H9 (cell line): ENCODE measurements around the gene S100A3. TPM values are rescaled to one million over a fixed set of nuclear protein-coding genes. Genes with fewer than 3 reads are reported as not detected.
A peak's percentile ranks its signal among the peaks of the same experiment; 100 is the strongest.

Experiments
- DNase-seq: peaks from one replicate; pipeline ENCODE4 v3.0.0-alpha.2; 2017
- H2AFZ ChIP-seq: one replicate; pipeline ENCODE4 v1.6.1; 2013; ENCODE audit warnings: mild to moderate bottlenecking, low read length, control low read depth, moderate library complexity
- H2AK5ac ChIP-seq: 2 replicates; pipeline ENCODE4 v1.6.1; 2013; ENCODE audit warnings: low read length, control low read depth, mixed read lengths; ENCODE audit not compliant: insufficient read length
- H2BK120ac ChIP-seq: one replicate; pipeline ENCODE4 v1.6.1; 2013; ENCODE audit warnings: low read depth, mild to moderate bottlenecking, low read length, control low read depth, inconsistent platforms; ENCODE audit not compliant: poor library complexity, severe bottlenecking
- H2BK12ac ChIP-seq: 2 replicates; pipeline ENCODE4 v1.6.1; 2013; ENCODE audit warnings: low read length, control low read depth, mixed read lengths, low read depth; ENCODE audit not compliant: insufficient read length
- H2BK15ac ChIP-seq: 2 replicates; pipeline ENCODE4 v1.6.1; 2013; ENCODE audit warnings: low read depth, low read length, control low read depth
- H2BK20ac ChIP-seq: one replicate; pipeline ENCODE4 v1.6.1; 2013; ENCODE audit warnings: low read depth, mild to moderate bottlenecking, low read length, control low read depth, inconsistent platforms; ENCODE audit not compliant: poor library complexity, severe bottlenecking
- H2BK5ac ChIP-seq: 2 replicates; pipeline ENCODE4 v1.6.1; 2013; ENCODE audit warnings: low read length, control low read depth, mixed read lengths; ENCODE audit not compliant: insufficient read length
- H3K14ac ChIP-seq: 2 replicates; pipeline ENCODE4 v1.6.1; 2013; ENCODE audit warnings: low read length, control low read depth; ENCODE audit not compliant: insufficient read depth
- H3K18ac ChIP-seq: 2 replicates; pipeline ENCODE4 v1.6.1; 2013; ENCODE audit warnings: low read depth, mild to moderate bottlenecking, mixed read lengths, low read length, control low read depth; ENCODE audit not compliant: insufficient read length
- H3K23ac ChIP-seq: 2 replicates; pipeline ENCODE4 v1.6.1; 2013; ENCODE audit warnings: low read length, control low read depth, mixed read lengths, low read depth; ENCODE audit not compliant: insufficient read length
- H3K23me2 ChIP-seq: 2 replicates; pipeline ENCODE4 v1.6.1; 2013; ENCODE audit warnings: low read depth, mild to moderate bottlenecking, mixed read lengths, low read length, control low read depth; ENCODE audit not compliant: insufficient read length, poor library complexity, severe bottlenecking
- H3K27ac ChIP-seq: 2 replicates; pipeline ENCODE4 v1.5.1; 2013; ENCODE audit warnings: low read length, control low read depth, mixed read lengths, low read depth; ENCODE audit not compliant: insufficient read length
- H3K27me3 ChIP-seq: 2 replicates; pipeline ENCODE4 v1.6.1; 2013; ENCODE audit warnings: low read length, control low read depth, inconsistent platforms; ENCODE audit not compliant: insufficient read depth
- H3K4ac ChIP-seq: 2 replicates; pipeline ENCODE4 v1.6.1; 2013; ENCODE audit warnings: low read depth, mild to moderate bottlenecking, control low read depth, inconsistent platforms, low read length, moderate library complexity
- H3K4me1 ChIP-seq: 2 replicates; pipeline ENCODE4 v1.6.1; 2013; ENCODE audit warnings: low read length, control low read depth, inconsistent platforms; ENCODE audit not compliant: insufficient read depth
- H3K4me2 ChIP-seq: 2 replicates; pipeline ENCODE4 v1.6.1; 2013; ENCODE audit warnings: low read length, control low read depth, mixed read lengths; ENCODE audit not compliant: insufficient read length, insufficient read depth
- H3K56ac ChIP-seq: 2 replicates; pipeline ENCODE4 v1.6.1; 2013; ENCODE audit warnings: low read depth, mild to moderate bottlenecking, mixed read lengths, low read length, control low read depth; ENCODE audit not compliant: insufficient read length
- H3K79me1 ChIP-seq: 2 replicates; pipeline ENCODE4 v1.6.1; 2013; ENCODE audit warnings: low read depth, mild to moderate bottlenecking, moderate library complexity, low read length, control low read depth, inconsistent platforms; ENCODE audit not compliant: insufficient read depth, poor library complexity, severe bottlenecking
- H3K79me2 ChIP-seq: 2 replicates; pipeline ENCODE4 v1.6.1; 2013; ENCODE audit warnings: low read length, control low read depth, inconsistent platforms; ENCODE audit not compliant: insufficient read depth
- H3K9ac ChIP-seq: 2 replicates; pipeline ENCODE4 v1.6.1; 2013; ENCODE audit warnings: low read length, control low read depth, mixed read lengths; ENCODE audit not compliant: insufficient read length; ENCODE audit errors: extremely low read depth
- H3K9me3 ChIP-seq: one replicate; pipeline ENCODE4 v1.6.1; 2013; ENCODE audit warnings: low read depth, low read length, inconsistent platforms; ENCODE audit not compliant: control insufficient read depth
- H3T11ph ChIP-seq: one replicate; pipeline ENCODE4 v1.6.1; 2013; ENCODE audit warnings: mild to moderate bottlenecking, low read length, control low read depth, inconsistent platforms
- H4K20me1 ChIP-seq: one replicate; pipeline ENCODE4 v1.6.1; 2013; ENCODE audit not compliant: control insufficient read depth, insufficient read length, insufficient read depth
- H4K5ac ChIP-seq: 2 replicates; pipeline ENCODE4 v1.6.1; 2013; ENCODE audit warnings: low read depth, mild to moderate bottlenecking, mixed read lengths, low read length, control low read depth; ENCODE audit not compliant: insufficient read length
- H4K8ac ChIP-seq: replicated peaks from 2 replicates; pipeline ENCODE4 v1.6.1; 2013; ENCODE audit warnings: low read length, control low read depth, mixed read lengths, low read depth; ENCODE audit not compliant: insufficient read length
- H4K91ac ChIP-seq: 2 replicates; pipeline ENCODE4 v1.6.1; 2013; ENCODE audit warnings: low read depth, mild to moderate bottlenecking, moderate library complexity, mixed read lengths, low read length, control low read depth; ENCODE audit not compliant: insufficient read length
- H3K27ac Mint-ChIP-seq, 3 experiments: 2 replicates in 2 of 3; 3 replicates in 1 of 3; pipeline ENCODE4 v1.8.0; 2020 to 2021; ENCODE audit warnings: mixed read lengths in 3 of 3, mild to moderate bottlenecking in 1 of 3, moderate library complexity in 1 of 3
- H3K27me3 Mint-ChIP-seq: 2 replicates; pipeline ENCODE4 v1.8.0; 2021; ENCODE audit warnings: low read depth, mild to moderate bottlenecking, moderate library complexity, mixed read lengths
- H3K36me3 Mint-ChIP-seq, 3 experiments: 2 replicates in 2 of 3; 3 replicates in 1 of 3; pipeline ENCODE4 v1.8.0; 2020 to 2021; ENCODE audit warnings: low read depth in 3 of 3, mixed read lengths in 3 of 3; ENCODE audit not compliant: insufficient read depth in 1 of 3
- H3K4me1 Mint-ChIP-seq, 2 experiments: 2 replicates each; pipeline ENCODE4 v1.8.0; 2020; ENCODE audit warnings: mixed read lengths in 2 of 2
- H3K4me3 Mint-ChIP-seq, 2 experiments: 2 replicates in 1 of 2; 3 replicates in 1 of 2; pipeline ENCODE4 v1.8.0; 2020 to 2021; ENCODE audit warnings: mild to moderate bottlenecking in 2 of 2, mixed read lengths in 2 of 2, moderate library complexity in 1 of 2
- H3K9me3 Mint-ChIP-seq, 2 experiments: 2 replicates in 1 of 2; 3 replicates in 1 of 2; pipeline ENCODE4 v1.8.0; 2020; ENCODE audit warnings: mild to moderate bottlenecking in 2 of 2, mixed read lengths in 2 of 2, moderate library complexity in 1 of 2
- WGBS: extraction: QIAGEN DNeasy Blood & Tissue Kit; methylation state at CpG from one replicate; pipeline ENCODE4 v1.1.7; 2013; ENCODE audit warnings: missing lambda C conversion rate, low lambda C conversion rate, mixed read lengths; ENCODE audit not compliant: insufficient read length; ENCODE audit errors: extremely low coverage; 5-methylcytosine and 5-hydroxymethylcytosine counted together
- total RNA-seq: library from RNA; stranded (reverse); gene quantifications from 2 replicates; pipeline ENCODE4 v1.2.1, GENCODE V29; 2021
- TF ChIP-seq, protein P1 (sequence below): fragments of 200-600 bp; sonication (generic); conservative IDR thresholded peaks from 3 replicates; pipeline ENCODE4 v1.8.0; 2021; ENCODE audit warnings: antibody characterized with exemption, mild to moderate bottlenecking

The S100A3 gene
- total RNA-seq, 1 experiment from 2014 or later: not detected

DNA sequence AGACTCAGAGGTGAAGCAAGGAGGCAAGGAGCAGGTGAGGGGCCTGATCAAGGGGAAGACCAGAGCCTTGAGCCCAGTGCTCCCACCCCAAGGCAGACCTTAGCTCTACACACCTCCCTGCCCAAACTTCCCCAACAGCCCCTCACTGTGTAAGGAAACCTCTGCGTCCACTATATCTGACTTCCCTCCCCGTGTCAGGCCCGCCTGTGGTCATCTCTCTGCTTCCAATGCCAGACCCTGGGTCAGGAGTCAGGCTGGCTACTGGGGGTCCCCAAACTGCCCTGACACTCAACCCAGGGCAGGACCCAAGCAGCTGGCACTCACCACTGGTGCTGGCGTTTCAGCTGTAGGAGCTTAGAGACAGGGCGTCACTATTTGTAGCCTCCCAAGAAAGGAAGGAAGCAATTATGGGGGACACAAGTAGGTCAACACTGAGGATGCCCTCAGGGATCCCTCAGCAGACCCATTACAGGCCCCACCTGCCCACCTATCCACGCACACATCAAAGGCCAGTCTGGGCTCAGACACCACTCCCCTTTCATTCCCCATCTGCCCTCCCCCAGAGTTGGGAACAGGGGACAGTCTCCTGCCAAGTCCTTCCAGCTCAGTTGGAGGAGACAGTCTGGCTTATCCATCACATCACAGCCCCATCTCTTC lies 811 bp upstream of the S100A3 start:
- H3K9me3 ChIP-seq: no peaks in the 10 kb centered on the region
- H3K27ac ChIP-seq: no peak overlapping the region
- peak; percentile 17 for DNase-seq
- H2BK12ac ChIP-seq: no peak overlapping the region
- H3K79me2 ChIP-seq: no peaks in the 10 kb centered on the region
- no peak overlapping the region for H2AFZ ChIP-seq
- H3K18ac ChIP-seq: no peak overlapping the region
- Mint-ChIP-seq H3K27ac (peak overlapping the region in 1 of 3 experiments; percentile 46; a peak in 1 of 7 replicates), H3K4me3 (peak overlapping the region in 1 of 2 experiments; percentile 18; a peak in 2 of 5 replicates), H3K36me3 (no peaks in the 10 kb centered on the region), H3K27me3 (no peaks in the 10 kb centered on the region; the same call in 1 of the 2 replicates), H3K4me1 (peaks cover 46 to 64% of the 10 kb centered on the region in 2 experiments), H3K9me3 (no peaks in the 10 kb centered on the region)
- no peak overlapping the region; the same call in 1 of the 2 replicates for H3K14ac ChIP-seq
- no peak overlapping the region for H2BK120ac ChIP-seq
- no peak overlapping the region for H4K5ac ChIP-seq
- H3K9ac ChIP-seq: no peak overlapping the region
- TF ChIP-seq, protein P1, sequence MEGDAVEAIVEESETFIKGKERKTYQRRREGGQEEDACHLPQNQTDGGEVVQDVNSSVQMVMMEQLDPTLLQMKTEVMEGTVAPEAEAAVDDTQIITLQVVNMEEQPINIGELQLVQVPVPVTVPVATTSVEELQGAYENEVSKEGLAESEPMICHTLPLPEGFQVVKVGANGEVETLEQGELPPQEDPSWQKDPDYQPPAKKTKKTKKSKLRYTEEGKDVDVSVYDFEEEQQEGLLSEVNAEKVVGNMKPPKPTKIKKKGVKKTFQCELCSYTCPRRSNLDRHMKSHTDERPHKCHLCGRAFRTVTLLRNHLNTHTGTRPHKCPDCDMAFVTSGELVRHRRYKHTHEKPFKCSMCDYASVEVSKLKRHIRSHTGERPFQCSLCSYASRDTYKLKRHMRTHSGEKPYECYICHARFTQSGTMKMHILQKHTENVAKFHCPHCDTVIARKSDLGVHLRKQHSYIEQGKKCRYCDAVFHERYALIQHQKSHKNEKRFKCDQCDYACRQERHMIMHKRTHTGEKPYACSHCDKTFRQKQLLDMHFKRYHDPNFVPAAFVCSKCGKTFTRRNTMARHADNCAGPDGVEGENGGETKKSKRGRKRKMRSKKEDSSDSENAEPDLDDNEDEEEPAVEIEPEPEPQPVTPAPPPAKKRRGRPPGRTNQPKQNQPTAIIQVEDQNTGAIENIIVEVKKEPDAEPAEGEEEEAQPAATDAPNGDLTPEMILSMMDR: no peak
- no peak overlapping the region for H2AK5ac ChIP-seq
- no peak overlapping the region for H4K8ac ChIP-seq
- H3K56ac ChIP-seq: no peak overlapping the region
- no peak overlapping the region for H3K4ac ChIP-seq
- H3K4me2 ChIP-seq: no peak overlapping the region
- H3T11ph ChIP-seq: no peak overlapping the region
- no peaks in the 10 kb centered on the region for H3K23me2 ChIP-seq
- H2BK15ac ChIP-seq: no peak overlapping the region
- H4K20me1 ChIP-seq: no peaks in the 10 kb centered on the region
- H3K79me1 ChIP-seq: no peaks in the 10 kb centered on the region
- H3K23ac ChIP-seq: no peak overlapping the region
- WGBS: no CpG with 5 or more reads among the region's 6 CpGs
- H3K4me1 ChIP-seq: peaks cover 3% of the 10 kb centered on the region; the same call in 1 of the 2 replicates
- H2BK5ac ChIP-seq: no peak overlapping the region
- H3K27me3 ChIP-seq: no peaks in the 10 kb centered on the region
- H4K91ac ChIP-seq: no peak overlapping the region
- H2BK20ac ChIP-seq: no peak overlapping the region
